A549 (cell line): ENCODE results near the gene HTR6. TPM values are rescaled to one million over a fixed set of nuclear protein-coding genes. Genes with fewer than 3 reads are reported as not detected.

Experiments
- ATAC-seq, 2 experiments: fragments of 200-7000 bp in 1 of 2; fragments of >200 bp in 1 of 2; cut with Nextera tagmentation in 1 of 2; cut with Tn5 transposase in 1 of 2; 3 replicates each; pipeline versions ENCODE4 v1.8.0 to v1.9.1; 2018 to 2020; ENCODE audit warnings: mild to moderate bottlenecking in 1 of 2, moderate library complexity in 1 of 2
- CTCF ChIA-PET: fragments of 300-600 bp; sonication (Branson Sonifier 250); formaldehyde crosslinking; extraction: SDS; loops from one replicate; lab custom pipeline; 2021; ENCODE audit warnings: antibody characterized with exemption, inconsistent platforms; lab: Yijun Ruan, JAX
- POLR2A ChIA-PET: fragments of 350-600 bp; formaldehyde crosslinking; extraction: SDS; loops from one replicate; lab custom pipeline; 2021; ENCODE audit warnings: antibody characterized with exemption, inconsistent platforms; lab: Yijun Ruan, JAX
- DNase-seq, 2 experiments: peaks; one replicate each; pipeline versions ENCODE4 v3.0.0 to v3.0.0-alpha.2; 2011 to 2016; ENCODE audit warnings: low read depth in 1 of 2, low spot score in 1 of 2
- FAIRE-seq: peaks from 2 replicates; lab custom pipeline; 2011; peaks lifted over from hg19 to GRCh38; lab: Jason Lieb, UNC
- H3K27ac ChIP-seq, 2 experiments: fragments of >200 bp; sonication (Bioruptor Twin); formaldehyde crosslinking; 3 replicates each; pipeline ENCODE4 v1.5.1; 2016 to 2017
- H3K4me1 ChIP-seq: fragments of >200 bp; sonication (Bioruptor Twin); formaldehyde crosslinking; 3 replicates; pipeline ENCODE4 v1.6.1; 2016
- H3K4me2 ChIP-seq: fragments of >200 bp; sonication (Bioruptor Twin); formaldehyde crosslinking; 3 replicates; pipeline ENCODE4 v1.6.1; 2016
- H3K4me3 ChIP-seq: fragments of >200 bp; sonication (Bioruptor Twin); formaldehyde crosslinking; 3 replicates; pipeline ENCODE4 v1.5.1; 2016
- H3K9me3 ChIP-seq: fragments of >200 bp; sonication (Bioruptor Twin); formaldehyde crosslinking; 3 replicates; pipeline ENCODE4 v1.6.1; 2016
- ATOH8 ChIP-seq: fragments of 250-450 bp; sonication (Bioruptor Pico); IDR thresholded peaks from 2 replicates; pipeline ENCODE4 v1.5.0; 2020; ENCODE audit warnings: low read depth, mild to moderate bottlenecking, moderate library complexity
- CEBPB ChIP-seq, 2 experiments: fragments of >200 bp in 1 of 2; sonication (Bioruptor Twin) in 1 of 2; formaldehyde crosslinking in 1 of 2; IDR thresholded peaks; 2 replicates each; pipeline ENCODE4 v1.6.1; 2012 to 2016
- CHD2 ChIP-seq: fragments of 150-350 bp; IDR thresholded peaks from 2 replicates; pipeline ENCODE4 v1.6.1; 2014; ENCODE audit warnings: low read length; ENCODE audit not compliant: partially characterized antibody
- E2F6 ChIP-seq: IDR thresholded peaks from 2 replicates; pipeline ENCODE4 v1.6.1; 2012; ENCODE audit warnings: low read depth, borderline replicate concordance
- EHF ChIP-seq: fragments of 250-450 bp; sonication (Bioruptor Pico); IDR thresholded peaks from 2 replicates; pipeline ENCODE4 v1.5.0; 2020; ENCODE audit warnings: mild to moderate bottlenecking
- ESRRA ChIP-seq: fragments of 150-350 bp; IDR thresholded peaks from 2 replicates; pipeline ENCODE4 v1.6.1; 2014; ENCODE audit warnings: mild to moderate bottlenecking, low read length, borderline replicate concordance
- FOSL2 ChIP-seq, 2 experiments: fragments of 450-650 bp in 1 of 2; fragments of >200 bp in 1 of 2; sonication (Bioruptor Twin) in 1 of 2; formaldehyde crosslinking; IDR thresholded peaks; 2 replicates each; pipeline versions ENCODE4 v1.5.0 to v1.6.1; 2016 to 2020; ENCODE audit warnings: mild to moderate bottlenecking in 1 of 2, moderate library complexity in 1 of 2
- HOXA7 ChIP-seq: fragments of 250-450 bp; sonication (Bioruptor Pico); IDR thresholded peaks from 2 replicates; pipeline ENCODE4 v1.5.0; 2020; ENCODE audit warnings: mild to moderate bottlenecking, moderate library complexity
- JUN ChIP-seq, 2 experiments: fragments of >200 bp; sonication (Bioruptor Twin); formaldehyde crosslinking; IDR thresholded peaks; 2 replicates in 1 of 2; 3 replicates in 1 of 2; pipeline ENCODE4 v1.6.1; 2016 to 2017
- JUNB ChIP-seq: fragments of >200 bp; sonication (Bioruptor Twin); formaldehyde crosslinking; IDR thresholded peaks from 2 replicates; pipeline ENCODE4 v1.6.1; 2016
- MAX ChIP-seq: IDR thresholded peaks from 2 replicates; pipeline ENCODE4 v1.6.1; 2012
- PBX3 ChIP-seq: IDR thresholded peaks from 2 replicates; pipeline ENCODE4 v1.6.1; 2012
- PHF8 ChIP-seq: fragments of 200-600 bp; sonication (generic); IDR thresholded peaks from 2 replicates; pipeline ENCODE4 v1.6.1; 2016; ENCODE audit warnings: low read depth, mild to moderate bottlenecking, antibody characterized with exemption, moderate library complexity, borderline replicate concordance
- POLR2A ChIP-seq: IDR thresholded peaks from 2 replicates; pipeline ENCODE4 v1.6.1; 2012; ENCODE audit warnings: mild to moderate bottlenecking, low read length
- RAD21 ChIP-seq, 2 experiments: fragments of >200 bp in 1 of 2; sonication (Bioruptor Twin) in 1 of 2; formaldehyde crosslinking in 1 of 2; IDR thresholded peaks in 1 of 2; conservative IDR thresholded peaks in 1 of 2; 2 replicates in 1 of 2; 3 replicates in 1 of 2; pipeline ENCODE4 v1.6.1; 2012 to 2018; ENCODE audit warnings: inconsistent platforms in 1 of 2
- RARB ChIP-seq: fragments of 250-450 bp; sonication (Bioruptor Pico); IDR thresholded peaks from 2 replicates; pipeline ENCODE4 v1.8.0; 2021; ENCODE audit warnings: mild to moderate bottlenecking, moderate library complexity
- RCOR1 ChIP-seq: fragments of 150-350 bp; IDR thresholded peaks from 2 replicates; pipeline ENCODE4 v1.6.1; 2014; ENCODE audit warnings: antibody characterized with exemption, low read length, low read depth
- REST ChIP-seq: fragments of 200-600 bp; sonication (generic); IDR thresholded peaks from 2 replicates; pipeline ENCODE4 v1.6.1; 2016; ENCODE audit warnings: antibody characterized with exemption, mild to moderate bottlenecking, moderate library complexity
- USF2 ChIP-seq: fragments of 450-650 bp; IDR thresholded peaks from 2 replicates; pipeline ENCODE4 v1.6.1; 2014; ENCODE audit warnings: antibody characterized with exemption
- ZFP36 ChIP-seq: fragments of 450-650 bp; IDR thresholded peaks from 2 replicates; pipeline ENCODE4 v1.6.1; 2014; ENCODE audit warnings: borderline replicate concordance; ENCODE audit not compliant: partially characterized antibody
- WGBS: methylation state at CpG from one replicate; pipeline ENCODE4 v1.1.6; 2017; ENCODE audit errors: missing lambda C conversion rate; 5-methylcytosine and 5-hydroxymethylcytosine counted together
- polyA plus RNA-seq, 4 experiments: library from polyadenylated mRNA; depleted of rRNA in 3 of 4; stranded (reverse); fragments of >200 nt; fragmentation: RNase III in 1 of 4; extraction: RNeasy Plus Mini Kit Qiagen cat#74134 plus additional on column Dnase treatment in 1 of 4; gene quantifications; 2 replicates in 3 of 4; 3 replicates in 1 of 4; pipeline ENCODE4 v1.2.3, GENCODE V29; 2011 to 2017

The HTR6 gene
- polyA plus RNA-seq, 2 of the 4 experiments (the other 2 are of a cell fraction): 0.21 TPM; not detected in 1

GRCh38 chr1:19622204-19622603 is 42.5 kb upstream of the HTR6 start:
- Histone ChIP-seq H3K27ac (no peak overlapping the region), H3K4me3 (no peak overlapping the region), H3K9me3 (no peaks in the 10 kb centered on the region), H3K4me2 (no peak overlapping the region), H3K4me1 (peaks cover 14% of the 10 kb centered on the region)
- no peak for ATAC-seq
- no peak for DNase-seq
- ChIA-PET POLR2A (no interaction called here), CTCF (no interaction called here)
- no peak for TF ChIP-seq JUN (IDR thresholded peaks at IDR 0.05)
- no peak for TF ChIP-seq PBX3
- TF ChIP-seq EHF (CRISPR knock-in tag): no peak
- TF ChIP-seq ATOH8: no peak
- TF ChIP-seq E2F6: no peak
- no peak for TF ChIP-seq ZFP36
- TF ChIP-seq JUNB: no peak
- TF ChIP-seq FOSL2 (IDR thresholded peaks at IDR 0.05): no peak
- TF ChIP-seq FOSL2 (CRISPR knock-in tag; IDR thresholded peaks at IDR 0.05): no peak
- TF ChIP-seq ESRRA: no peak
- TF ChIP-seq RCOR1: no peak
- no peak for TF ChIP-seq USF2
- no peak for TF ChIP-seq CEBPB (IDR thresholded peaks at IDR 0.05)
- no peak for TF ChIP-seq CHD2
- no peak for TF ChIP-seq POLR2A
- TF ChIP-seq MAX: no peak
- TF ChIP-seq RARB (CRISPR knock-in tag): no peak
- no peak for FAIRE-seq
- 72% methylated on average over 1 of the region's 1 CpG for WGBS

- no peak for DNase-seq
- H3K4me1 ChIP-seq: peaks cover 10% of the 10 kb centered on the region; the same call in 2 of the 3 replicates
- ChIA-PET POLR2A (no interaction called here), CTCF (interaction anchor here (0.9 kb wide), 1 partner anchor 18 kb away, joined by 3 read pairs; no protein-coding TSS in a partner anchor)
- 85% methylated on average over 3 of the region's 3 CpGs for WGBS
- TF ChIP-seq JUN (IDR thresholded peaks at IDR 0.05) (no peak), ATOH8 (no peak), ESRRA (no peak), PHF8 (no peak), HOXA7 (CRISPR knock-in tag) (no peak), RAD21 (conservative IDR thresholded peaks at IDR 0.05 in 1 of 2, IDR thresholded peaks at IDR 0.05 in 1 of 2) (no peak), REST (no peak)
- no peak for ATAC-seq
- no peak for FAIRE-seq
- no peak overlapping the region for H3K4me2 ChIP-seq
- H3K27ac ChIP-seq: no peak overlapping the region
- no peaks in the 10 kb centered on the region for H3K9me3 ChIP-seq
- no peak overlapping the region for H3K4me3 ChIP-seq
Observed at GRCh38 chr1:19623523-19623922, 41.2 kb upstream of the HTR6 start.
